ENCODE data around the gene HS6ST3. TPM values are rescaled to one million over a fixed set of nuclear protein-coding genes. Genes with fewer than 3 reads are reported as not detected.

The HS6ST3 gene
- total RNA-seq, 1 donor from 2014 or later = not detected

DNA sequence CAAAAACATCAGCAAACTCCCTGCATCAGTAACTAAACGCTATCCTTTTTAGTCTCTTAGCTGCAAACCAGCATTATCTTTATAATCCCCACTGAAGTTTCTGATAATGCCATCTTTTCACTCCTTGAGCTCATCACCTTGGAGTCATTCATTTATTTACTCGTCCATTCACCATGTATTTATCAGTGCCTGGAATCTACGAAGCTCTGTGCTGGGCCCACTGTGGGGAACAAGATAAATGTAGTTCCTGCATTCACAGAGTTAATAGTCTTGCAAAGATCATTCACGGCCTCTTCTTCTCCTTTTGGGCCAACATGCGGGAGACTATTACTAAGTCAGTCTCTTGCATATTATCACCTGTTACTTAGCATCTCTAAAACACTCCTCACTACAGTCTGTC, 89.4 kb downstream of the HS6ST3 start:
- Mint-ChIP-seq H3K36me3 (ENCODE audit: unreplicated experiment) (no peaks in the 10 kb centered on the region), H3K4me1 (ENCODE audit: unreplicated experiment) (no peaks in the 10 kb centered on the region), H3K27ac (ENCODE audit: unreplicated experiment) (no peak overlapping the region), H3K27me3 (ENCODE audit: unreplicated experiment) (no peaks in the 10 kb centered on the region), H3K4me3 (ENCODE audit: unreplicated experiment) (no peak overlapping the region), H3K9me3 (ENCODE audit: unreplicated experiment) (no peaks in the 10 kb centered on the region)
- TF ChIP-seq CTCF (IDR thresholded peaks at IDR 0.05) = no peak
- no peak for DNase-seq (ENCODE audit: extremely low spot score, unreplicated experiment)

- Mint-ChIP-seq H3K4me3 (ENCODE audit: unreplicated experiment) (no peak overlapping the region), H3K36me3 (ENCODE audit: unreplicated experiment) (no peaks in the 10 kb centered on the region), H3K4me1 (ENCODE audit: unreplicated experiment) (no peaks in the 10 kb centered on the region), H3K9me3 (ENCODE audit: unreplicated experiment) (no peaks in the 10 kb centered on the region), H3K27me3 (ENCODE audit: unreplicated experiment) (no peaks in the 10 kb centered on the region), H3K27ac (ENCODE audit: unreplicated experiment) (no peak overlapping the region)
- no peak for TF ChIP-seq CTCF (IDR thresholded peaks at IDR 0.05)
- DNase-seq (ENCODE audit: extremely low spot score, unreplicated experiment) = no peak
Measured at GRCh38 chr13:96181911-96182310, 92.0 kb downstream of the HS6ST3 start.

DNA sequence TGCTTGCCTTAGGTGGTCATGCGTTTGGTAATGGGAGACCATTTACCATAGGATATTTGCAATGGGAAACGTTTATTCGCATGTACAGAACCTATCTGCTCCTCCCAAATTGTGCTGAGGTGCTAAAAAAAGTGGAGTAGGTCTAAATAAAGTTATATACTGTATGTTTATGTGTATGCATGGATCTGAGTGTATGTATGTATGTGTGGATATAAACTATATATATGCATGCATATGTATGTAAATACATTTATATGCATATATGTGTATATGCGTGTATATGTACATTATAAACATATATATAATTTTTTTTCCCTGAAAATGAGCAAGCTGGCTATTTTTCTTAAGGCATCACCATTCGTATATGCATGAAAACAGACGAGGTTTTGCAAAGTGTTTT, 95.9 kb downstream of the HS6ST3 start:
- Mint-ChIP-seq H3K27ac (ENCODE audit: unreplicated experiment) (no peak overlapping the region), H3K27me3 (ENCODE audit: unreplicated experiment) (no peaks in the 10 kb centered on the region), H3K36me3 (ENCODE audit: unreplicated experiment) (no peaks in the 10 kb centered on the region), H3K9me3 (ENCODE audit: unreplicated experiment) (no peaks in the 10 kb centered on the region), H3K4me3 (ENCODE audit: unreplicated experiment) (no peak overlapping the region), H3K4me1 (ENCODE audit: unreplicated experiment) (no peaks in the 10 kb centered on the region)
- no peak for DNase-seq (ENCODE audit: extremely low spot score, unreplicated experiment)
- TF ChIP-seq CTCF (IDR thresholded peaks at IDR 0.05) = no peak

GRCh38 chr13:96191367-96191766, 101.5 kb downstream of the HS6ST3 start:
- Mint-ChIP-seq H3K9me3 (ENCODE audit: unreplicated experiment) (no peaks in the 10 kb centered on the region), H3K4me1 (ENCODE audit: unreplicated experiment) (no peaks in the 10 kb centered on the region)
- no peak for TF ChIP-seq CTCF (IDR thresholded peaks at IDR 0.05)

GRCh38 chr13:96193728-96194310, 103.9 kb downstream of the HS6ST3 start:
- no peak overlapping the region for H3K4me3 Mint-ChIP-seq (ENCODE audit: unreplicated experiment)
- no peak for DNase-seq (ENCODE audit: extremely low spot score, unreplicated experiment)
- H3K27me3 Mint-ChIP-seq (ENCODE audit: unreplicated experiment) = peaks cover 5% of the 10 kb centered on the region
- no peak for TF ChIP-seq CTCF (IDR thresholded peaks at IDR 0.05)
- no peak overlapping the region for H3K27ac Mint-ChIP-seq (ENCODE audit: unreplicated experiment)
- no peaks in the 10 kb centered on the region for H3K4me1 Mint-ChIP-seq (ENCODE audit: unreplicated experiment)
- no peaks in the 10 kb centered on the region for H3K9me3 Mint-ChIP-seq (ENCODE audit: unreplicated experiment)
- no peaks in the 10 kb centered on the region for H3K36me3 Mint-ChIP-seq (ENCODE audit: unreplicated experiment)

More at GRCh38 chr13:96191367-96191766, 101.5 kb downstream of the HS6ST3 start:
- H3K27ac Mint-ChIP-seq (ENCODE audit: unreplicated experiment) = no peak overlapping the region
- H3K36me3 Mint-ChIP-seq (ENCODE audit: unreplicated experiment) = no peaks in the 10 kb centered on the region
- no peak overlapping the region for H3K4me3 Mint-ChIP-seq (ENCODE audit: unreplicated experiment)
- peaks cover 3% of the 10 kb centered on the region for H3K27me3 Mint-ChIP-seq (ENCODE audit: unreplicated experiment)
- no peak for DNase-seq (ENCODE audit: extremely low spot score, unreplicated experiment)
